ENCODE data around the gene NMU.
A peak's percentile ranks its signal among the peaks of the same experiment; 100 is the strongest.
"Not testable (repeated sequence)": the region's sequence is repeated elsewhere in the genome, so short reads cannot be mapped to it uniquely, and the experiment has no call there.

NMU gene

GRCh38 chr4:55624063-55624462 is 12.0 kb downstream of the NMU start:
- not testable (repeated sequence) for DNase-seq (ENCODE audit: low spot score)

DNA sequence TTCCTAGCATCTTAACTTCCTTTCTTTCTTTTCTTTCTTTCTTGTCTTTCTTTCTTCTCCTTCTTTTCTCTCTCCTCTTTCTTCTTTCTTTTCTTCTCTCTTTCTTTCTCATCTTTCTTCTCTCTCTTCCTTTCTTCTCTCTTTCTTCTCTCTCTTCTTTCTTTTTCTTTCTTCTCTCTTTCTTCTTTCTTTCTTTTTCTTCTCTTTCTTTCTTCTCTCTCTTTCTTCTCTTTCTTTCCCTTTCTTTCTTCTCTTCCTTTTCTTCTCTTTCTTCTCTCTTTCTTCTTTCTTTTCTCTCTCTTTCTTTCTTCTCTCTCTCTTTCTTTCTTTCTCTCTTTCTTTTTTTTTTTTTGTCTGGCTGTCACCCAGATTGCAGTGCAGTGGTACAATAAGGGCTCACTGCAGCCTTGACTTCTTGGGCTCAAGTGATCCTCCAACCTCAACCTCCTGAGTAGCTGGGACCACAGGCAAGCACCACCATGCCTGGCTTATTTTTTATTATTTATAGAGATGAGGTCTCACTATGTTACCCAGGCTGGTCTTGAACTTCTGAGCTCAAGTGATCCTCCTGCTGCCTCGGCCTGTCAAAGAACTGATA is 17.5 kb downstream of the NMU start:
- no peak for DNase-seq (ENCODE audit: low spot score)

DNA sequence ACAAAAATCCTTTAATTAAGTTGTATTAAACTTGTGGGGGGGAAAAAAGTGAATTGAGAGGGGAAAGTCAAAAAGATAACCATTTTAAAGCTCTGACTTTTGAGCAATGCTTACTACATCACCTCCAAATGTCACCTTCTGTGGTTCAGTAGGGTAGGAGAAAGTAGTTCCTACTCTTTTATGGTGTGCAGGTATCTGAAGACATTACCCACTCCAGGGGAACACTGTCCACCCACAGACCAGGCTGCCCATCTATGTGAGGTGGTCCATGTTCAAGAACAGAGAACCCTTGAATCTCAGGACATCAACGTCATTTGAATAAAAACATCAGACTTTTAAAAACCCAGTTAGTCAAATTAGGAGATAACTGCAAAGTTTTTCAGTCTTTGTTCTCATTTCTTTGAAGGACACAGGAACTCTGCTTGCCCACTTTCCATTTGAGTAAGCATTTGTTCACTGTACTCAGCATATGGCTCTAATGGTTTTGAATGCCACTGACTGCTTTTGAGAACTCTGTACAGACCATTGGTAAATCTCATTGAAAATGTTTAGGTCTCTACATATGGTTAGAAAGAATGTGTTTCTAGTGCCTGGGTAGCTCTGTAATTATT is 18.4 kb downstream of the NMU start:
- peak; percentile 56 for DNase-seq (ENCODE audit: low spot score)

GRCh38 chr4:55615008-55615407 is 21.1 kb downstream of the NMU start:
- no peak for DNase-seq (ENCODE audit: low spot score)

GRCh38 chr4:55613621-55614020 is 22.5 kb downstream of the NMU start:
- no peak for DNase-seq (ENCODE audit: low spot score)

DNA sequence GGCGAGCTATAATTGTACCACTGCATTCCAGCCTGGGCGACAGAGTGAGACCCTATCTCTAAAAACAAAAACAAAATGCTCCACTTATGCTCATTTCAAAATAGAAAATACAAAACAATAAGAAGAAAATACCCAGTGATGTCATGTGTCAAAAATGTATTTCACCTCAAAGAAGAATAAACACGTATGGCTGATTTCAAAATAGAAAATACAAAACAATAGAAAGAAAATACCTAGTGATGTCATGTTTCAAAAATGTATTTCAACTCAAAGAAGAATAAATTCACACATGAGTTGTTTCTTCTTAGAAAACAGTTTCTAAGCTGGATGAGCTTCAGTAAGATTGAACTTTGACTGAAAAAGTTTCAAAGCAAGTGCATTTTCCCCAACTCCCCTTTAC is 23.8 kb downstream of the NMU start:
- no peak for DNase-seq (ENCODE audit: low spot score)

DNA sequence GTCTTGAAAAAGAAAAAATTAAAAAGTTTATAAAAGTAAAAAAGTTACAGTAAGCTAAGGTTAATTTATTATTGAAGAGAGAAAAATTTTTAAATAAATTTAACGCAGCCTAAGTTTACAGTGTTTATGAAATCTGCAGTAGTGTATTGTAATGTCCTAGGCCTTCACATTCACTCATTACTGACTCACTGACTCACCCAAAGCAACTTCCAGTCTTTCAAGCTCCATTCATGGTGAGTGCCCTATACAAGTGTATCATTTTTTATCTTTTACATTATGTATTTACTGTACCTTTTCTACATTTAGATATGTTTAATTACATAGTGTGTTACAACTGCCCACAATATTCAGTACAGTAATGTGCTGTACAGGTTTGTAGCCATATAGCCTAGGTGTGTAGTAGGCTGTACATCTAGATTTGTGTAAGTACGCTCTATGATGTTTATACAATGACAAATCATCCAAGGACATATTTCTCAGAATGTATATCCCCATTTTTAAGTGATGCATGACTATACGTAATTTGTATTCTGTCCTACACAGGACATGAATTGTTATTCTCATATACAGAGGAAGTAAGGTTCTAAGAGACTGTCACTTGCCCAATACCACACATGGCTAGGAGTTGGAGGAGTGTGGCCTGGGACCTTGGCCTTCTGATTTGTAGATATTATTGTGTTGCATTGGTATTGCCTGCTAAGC is 24.6 kb downstream of the NMU start:
- no peak for DNase-seq (ENCODE audit: low spot score)

DNA sequence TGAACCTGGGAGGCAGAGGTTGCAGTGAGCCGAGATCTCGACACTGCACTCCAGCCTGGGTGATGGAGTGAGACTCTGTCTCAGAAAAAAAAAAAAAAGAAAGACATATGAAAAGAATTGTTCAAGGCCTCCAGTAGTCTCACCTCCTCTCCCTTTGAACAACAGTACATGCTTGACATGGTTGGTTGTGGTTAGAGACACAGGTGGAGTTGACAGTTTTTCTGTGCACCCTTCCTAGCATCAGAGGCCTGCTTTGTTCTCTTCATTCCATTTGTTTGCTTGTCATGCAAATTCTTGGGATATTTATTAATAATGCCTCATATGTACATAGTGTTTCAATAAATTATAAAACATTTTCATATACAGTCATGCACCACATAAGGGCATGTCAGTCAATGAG is 25.7 kb downstream of the NMU start:
- DNase-seq (ENCODE audit: low spot score): no peak

DNA sequence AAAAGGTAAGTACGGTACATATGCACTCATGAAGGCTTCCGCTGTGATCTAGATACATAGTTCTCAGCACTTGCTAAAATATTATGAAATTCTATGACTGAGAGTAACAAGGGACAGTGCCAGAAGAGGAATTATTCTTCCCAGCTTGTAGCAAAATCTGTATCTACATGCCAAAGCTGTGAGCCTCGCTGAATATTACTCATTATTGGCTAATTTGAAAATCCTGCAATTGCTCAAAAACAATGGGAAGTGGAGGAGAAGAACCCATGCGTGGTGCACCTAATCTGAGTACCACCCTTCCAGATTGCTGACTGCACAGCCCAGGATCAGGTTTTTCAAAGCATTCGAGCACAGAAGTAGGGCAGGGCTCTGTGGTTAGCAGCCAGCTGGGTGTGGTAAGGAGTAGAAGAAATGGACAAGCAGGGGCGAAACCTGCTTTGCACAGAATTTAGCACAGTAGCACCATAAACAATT is 26.7 kb downstream of the NMU start:
- no peak for DNase-seq (ENCODE audit: low spot score)

GRCh38 chr4:55608591-55608990 is 27.5 kb downstream of the NMU start:
- DNase-seq (ENCODE audit: low spot score): no peak

GRCh38 chr4:55604996-55605395 is 31.1 kb downstream of the NMU start:
- no peak for DNase-seq (ENCODE audit: low spot score)

GRCh38 chr4:55600640-55601039 is 35.5 kb downstream of the NMU start:
- no peak for DNase-seq (ENCODE audit: low spot score)

DNA sequence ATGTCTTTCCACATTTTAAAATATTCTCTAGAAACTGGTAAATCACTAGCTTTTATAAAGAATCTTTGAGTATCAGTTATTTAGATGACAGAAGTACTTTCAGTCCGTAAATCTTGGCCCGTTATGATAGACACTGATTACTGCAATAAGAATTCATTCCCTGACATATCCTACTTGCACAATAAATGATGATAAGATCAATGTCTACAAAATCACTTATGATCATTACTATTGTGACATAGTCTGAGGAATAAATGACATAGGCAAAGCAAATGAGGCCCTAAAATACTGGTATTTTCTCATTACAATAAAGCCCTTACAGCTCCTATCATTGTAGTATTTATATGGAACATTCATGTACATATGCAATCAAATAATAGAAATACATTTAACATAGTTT is 37.5 kb downstream of the NMU start:
- no peak for DNase-seq (ENCODE audit: low spot score)

- DNase-seq (ENCODE audit: low spot score): no peak
Observed at GRCh38 chr4:55592014-55592413, 44.1 kb downstream of the NMU start, which contains the start of gene PDCL2. Gene PDCL2, minus strand, starts transcription at chr4:55592245. Its CDS starts 136 bp downstream, at chr4:55592109.

- DNase-seq (ENCODE audit: low spot score): no peak
Observed at GRCh38 chr4:55588160-55588559, 47.9 kb downstream of the NMU start.

- DNase-seq (ENCODE audit: low spot score): not testable (repeated sequence)
Observed at GRCh38 chr4:55582773-55583172, 53.3 kb downstream of the NMU start.

DNA sequence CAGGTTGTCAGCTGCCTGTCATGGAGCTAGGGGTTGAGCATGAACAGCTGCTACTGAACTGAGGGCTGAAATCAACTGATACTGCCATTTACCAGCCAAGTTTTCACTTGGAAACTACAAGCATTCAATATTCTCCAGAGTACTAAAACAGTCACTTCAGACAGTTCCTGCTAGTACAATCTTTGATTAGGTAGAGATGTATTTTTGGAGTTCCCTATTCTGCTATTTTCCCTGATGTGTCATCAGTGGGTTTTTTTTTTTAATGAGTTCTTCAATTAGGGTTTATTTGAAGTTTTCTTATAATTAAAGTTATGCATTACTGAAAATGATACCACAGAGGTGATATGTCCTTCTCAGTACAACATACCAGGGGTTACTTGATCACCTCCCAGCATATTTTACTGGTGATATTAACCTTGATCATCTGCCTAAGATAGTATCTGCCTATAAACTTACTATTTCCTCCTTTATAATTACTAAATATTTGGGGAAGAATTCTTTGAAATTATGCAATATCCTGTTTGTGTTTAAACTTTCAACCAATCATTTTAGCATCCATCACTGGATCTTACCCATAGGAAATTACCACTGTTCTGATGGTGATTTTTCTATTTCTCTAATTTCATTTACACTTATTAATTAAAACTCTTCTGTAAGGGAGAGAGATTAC is 57.6 kb downstream of the NMU start:
- DNase-seq (ENCODE audit: low spot score): no peak

- DNase-seq (ENCODE audit: low spot score): no peak
Observed at GRCh38 chr4:55575513-55575912, 60.6 kb downstream of the NMU start.

GRCh38 chr4:55574252-55574651 is 61.8 kb downstream of the NMU start:
- peak; percentile 23 for DNase-seq (ENCODE audit: low spot score)

GRCh38 chr4:55571806-55572205 is 64.3 kb downstream of the NMU start:
- DNase-seq (ENCODE audit: low spot score): no peak

GRCh38 chr4:55568905-55569504 is 67.1 kb downstream of the NMU start:
- no peak for DNase-seq (ENCODE audit: low spot score)

DNA sequence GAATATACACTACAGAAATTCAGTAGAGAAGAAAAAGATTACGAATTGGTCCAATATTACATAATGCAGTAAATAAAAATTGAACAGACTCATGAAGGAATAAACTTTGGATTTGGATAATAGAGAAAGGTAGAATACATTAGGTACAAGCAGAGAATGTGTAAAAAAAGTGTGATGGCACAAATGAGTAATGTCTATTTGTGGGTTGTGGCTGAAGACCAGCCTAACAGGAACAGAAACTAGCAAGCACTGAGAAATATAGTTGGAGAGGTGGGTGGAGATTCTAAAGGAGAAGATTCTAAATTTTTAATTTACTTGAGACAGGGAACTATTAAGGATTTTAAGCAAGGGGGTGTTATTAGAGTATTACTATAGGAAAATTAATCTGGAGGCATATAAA is 74.2 kb downstream of the NMU start:
- DNase-seq (ENCODE audit: low spot score): peak; percentile 35

Measured in activated CD4-positive, alpha-beta T cell treated with anti-CD3 and anti-CD28 coated beads, Interleukin-2, Interleukin-4, amounts not matched to agents 100 ng/mL and 50 ng/mL, durations not matched to agents 16 hours and 8 hours (primary cell).